Activated gamma-delta T cell (primary cell): ENCODE data around the gene SARDH.

Experiments
- DNase-seq: peaks from one replicate; lab custom pipeline; 2025; lab: John Stamatoyannopoulos, UW

The SARDH gene

DNA sequence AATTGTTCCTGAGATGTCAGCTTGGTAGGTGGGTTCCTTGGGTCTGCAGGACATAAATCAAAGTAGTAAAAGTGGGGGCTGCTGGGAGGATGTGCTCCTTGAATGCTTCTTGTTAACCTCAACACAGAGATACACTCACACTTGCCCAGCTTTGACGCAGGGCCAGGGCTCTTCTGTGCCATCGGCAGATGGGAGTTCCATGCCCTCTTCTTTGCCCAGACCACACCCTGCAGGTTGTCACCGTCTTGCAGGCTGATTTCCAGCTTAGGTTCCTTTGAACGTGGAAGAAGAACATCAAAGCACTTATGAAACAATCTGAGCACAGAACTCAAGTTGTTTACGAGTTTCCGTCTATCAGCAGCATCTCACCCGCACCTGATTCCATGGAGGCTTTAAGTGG is 91.0 kb downstream of the SARDH start:
- no peak for DNase-seq

DNA sequence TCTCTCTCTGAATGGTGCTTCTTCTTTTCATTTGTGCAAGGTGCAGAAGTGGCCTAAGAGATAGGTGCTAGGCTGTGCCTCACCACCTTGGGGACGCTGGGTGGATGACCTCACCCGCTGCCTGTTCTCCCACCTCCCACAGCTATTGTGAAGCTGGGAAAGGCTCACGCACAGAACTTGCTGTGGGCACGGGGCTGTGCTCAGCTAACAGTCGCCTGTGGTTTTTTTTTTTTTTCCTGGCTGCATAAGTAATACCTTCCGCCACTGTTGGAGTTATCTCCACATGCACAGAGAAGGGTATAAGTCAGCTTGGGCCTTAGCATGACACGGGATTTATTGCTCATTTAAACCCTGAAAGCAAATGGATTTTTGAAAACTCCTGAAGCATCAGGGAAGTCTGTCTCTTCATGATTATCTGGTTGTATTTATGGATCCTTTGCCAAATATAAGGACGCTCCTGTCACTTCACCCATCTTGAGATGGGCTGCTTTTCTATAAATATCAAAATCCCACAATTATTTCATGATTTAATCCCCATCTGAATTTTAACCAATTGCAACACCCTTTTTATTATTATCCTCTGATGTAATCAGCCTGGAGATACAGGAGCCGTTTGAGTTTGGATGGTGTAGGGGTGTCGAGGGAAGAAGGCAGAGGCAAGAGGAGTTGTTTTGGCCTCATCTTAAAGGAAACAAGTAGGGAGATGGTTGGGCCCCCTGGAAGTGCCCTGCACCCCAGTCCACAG is 93.0 kb downstream of the SARDH start:
- no peak for DNase-seq

DNA sequence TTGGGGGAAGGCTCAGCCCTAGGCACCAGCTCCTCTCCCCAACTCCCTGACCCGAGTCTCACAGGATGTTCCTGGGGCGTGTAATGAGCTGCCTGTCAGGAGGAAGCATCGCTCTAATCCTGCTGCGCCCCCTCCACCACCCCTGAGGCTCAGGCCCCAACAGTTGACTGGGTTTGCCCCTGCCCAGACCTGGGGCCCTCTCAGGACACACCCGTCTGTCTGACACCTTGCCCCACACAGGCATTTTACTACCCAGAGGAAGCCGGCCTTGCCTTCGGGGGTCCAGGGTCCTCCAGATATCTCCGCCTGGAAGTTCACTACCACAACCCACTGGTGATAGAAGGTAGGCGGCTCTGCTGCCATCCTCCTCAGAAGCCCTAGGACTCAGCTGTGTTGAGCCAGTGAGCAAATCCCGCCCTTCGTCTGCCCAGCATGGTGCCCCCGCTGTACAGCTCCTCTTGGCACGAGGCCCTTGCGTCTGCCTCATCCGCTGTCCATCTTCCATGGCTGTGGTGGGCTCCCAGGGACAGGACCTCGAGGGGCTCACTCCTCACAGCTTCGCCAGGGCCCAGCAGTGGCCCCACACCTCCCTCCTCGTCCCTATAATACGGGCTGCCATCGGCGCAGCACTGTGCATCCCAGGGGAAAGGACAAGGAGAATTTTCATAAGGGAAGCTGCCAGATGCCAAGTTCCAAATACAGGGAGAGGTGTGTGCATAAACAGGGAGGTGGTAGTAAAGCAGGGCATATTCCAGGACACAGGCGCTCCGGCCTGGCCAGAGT is 94.0 kb downstream of the SARDH start:
- no peak for DNase-seq

DNA sequence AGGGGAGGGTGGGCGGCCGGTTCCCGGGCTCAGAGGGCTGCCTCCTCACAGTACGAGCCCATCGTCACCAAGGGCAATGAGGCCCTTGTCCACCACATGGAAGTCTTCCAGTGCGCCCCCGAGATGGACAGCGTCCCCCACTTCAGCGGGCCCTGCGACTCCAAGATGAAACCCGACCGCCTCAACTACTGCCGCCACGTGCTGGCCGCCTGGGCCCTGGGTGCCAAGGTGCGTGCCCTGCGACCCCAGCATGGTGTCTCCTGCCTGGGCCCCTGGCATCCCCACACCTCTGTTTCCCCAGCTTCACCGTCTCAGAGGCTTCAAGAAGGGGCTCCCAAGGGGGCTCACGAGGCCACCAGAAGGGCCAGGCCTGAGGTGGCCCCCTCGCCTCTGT is 94.8 kb downstream of the SARDH start:
- no peak for DNase-seq

DNA sequence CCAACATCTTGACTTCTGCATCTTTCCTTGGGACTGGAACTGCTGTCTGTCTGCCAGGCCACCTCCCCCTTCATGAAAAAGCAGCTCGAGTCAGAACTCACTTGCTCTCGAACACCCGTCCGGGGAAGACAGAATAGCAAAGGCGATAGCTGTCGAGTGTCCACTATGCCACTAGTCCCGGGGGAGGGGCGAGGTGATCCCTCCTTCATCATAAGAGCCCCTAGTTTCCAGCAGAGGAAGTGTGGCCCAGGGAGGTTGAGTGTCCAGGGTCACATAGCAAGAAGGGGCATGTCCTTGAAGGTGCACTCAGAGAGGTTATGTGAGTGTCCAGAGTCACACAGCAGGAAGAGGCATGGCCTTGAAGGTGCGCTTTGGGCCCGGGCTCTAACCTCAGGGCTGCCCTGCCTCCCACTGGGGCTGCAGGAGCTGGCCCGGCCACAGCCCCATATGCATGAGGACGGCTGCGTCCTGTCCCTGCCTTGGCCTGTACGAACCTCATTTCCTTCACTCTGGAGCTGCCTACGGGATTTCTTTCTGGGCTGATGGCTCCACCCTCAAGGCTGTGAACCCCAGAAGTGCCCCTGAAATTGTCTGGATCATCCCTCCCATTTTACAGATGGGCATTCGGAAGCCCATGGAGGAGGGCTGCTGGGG is 95.3 kb downstream of the SARDH start:
- DNase-seq: no peak

DNA sequence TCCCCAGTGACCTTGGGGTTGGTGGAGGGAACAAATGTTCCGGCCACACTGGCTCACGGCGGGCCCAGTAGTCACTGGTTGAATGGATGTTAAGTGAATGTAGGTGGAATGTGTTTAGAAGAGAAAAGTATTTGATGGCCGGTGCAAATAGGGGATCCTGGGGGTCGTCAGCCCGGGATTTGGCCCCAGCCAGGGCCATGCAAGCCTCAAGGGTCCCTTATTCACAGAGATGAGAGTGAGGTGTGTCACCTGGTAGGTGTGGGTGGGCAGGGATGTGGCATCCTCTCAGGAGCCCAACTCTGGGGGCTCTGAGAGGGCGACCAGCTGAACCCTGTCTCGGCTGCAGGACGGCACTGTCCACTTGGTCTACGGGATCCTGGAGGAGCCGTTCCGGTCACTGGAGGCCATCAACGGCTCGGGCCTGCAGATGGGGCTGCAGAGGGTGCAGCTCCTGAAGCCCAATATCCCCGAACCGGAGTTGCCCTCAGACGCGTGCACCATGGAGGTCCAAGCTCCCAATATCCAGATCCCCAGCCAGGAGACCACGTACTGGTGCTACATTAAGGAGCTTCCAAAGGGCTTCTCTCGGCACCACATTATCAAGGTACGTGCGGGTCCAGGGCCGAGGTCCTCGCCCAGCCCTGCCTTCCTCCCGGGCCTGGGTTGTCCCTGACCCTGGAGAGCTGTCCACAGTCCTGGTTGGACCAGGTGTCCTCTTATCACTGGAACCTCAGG is 96.1 kb downstream of the SARDH start:
- no peak for DNase-seq

DNA sequence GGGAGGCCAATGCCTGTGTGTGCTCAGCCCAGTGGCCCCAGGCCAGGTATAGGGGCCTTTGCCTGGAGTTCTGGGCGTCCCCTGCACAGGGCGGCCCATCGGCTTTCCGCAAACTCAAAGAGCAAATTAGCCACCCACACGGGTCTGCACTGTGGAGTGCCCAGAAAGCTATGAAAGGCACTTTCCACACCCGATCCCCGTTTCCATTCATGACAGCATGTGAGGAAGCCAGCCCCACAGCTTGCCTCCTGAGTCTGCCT is 96.8 kb downstream of the SARDH start:
- no peak for DNase-seq

DNA sequence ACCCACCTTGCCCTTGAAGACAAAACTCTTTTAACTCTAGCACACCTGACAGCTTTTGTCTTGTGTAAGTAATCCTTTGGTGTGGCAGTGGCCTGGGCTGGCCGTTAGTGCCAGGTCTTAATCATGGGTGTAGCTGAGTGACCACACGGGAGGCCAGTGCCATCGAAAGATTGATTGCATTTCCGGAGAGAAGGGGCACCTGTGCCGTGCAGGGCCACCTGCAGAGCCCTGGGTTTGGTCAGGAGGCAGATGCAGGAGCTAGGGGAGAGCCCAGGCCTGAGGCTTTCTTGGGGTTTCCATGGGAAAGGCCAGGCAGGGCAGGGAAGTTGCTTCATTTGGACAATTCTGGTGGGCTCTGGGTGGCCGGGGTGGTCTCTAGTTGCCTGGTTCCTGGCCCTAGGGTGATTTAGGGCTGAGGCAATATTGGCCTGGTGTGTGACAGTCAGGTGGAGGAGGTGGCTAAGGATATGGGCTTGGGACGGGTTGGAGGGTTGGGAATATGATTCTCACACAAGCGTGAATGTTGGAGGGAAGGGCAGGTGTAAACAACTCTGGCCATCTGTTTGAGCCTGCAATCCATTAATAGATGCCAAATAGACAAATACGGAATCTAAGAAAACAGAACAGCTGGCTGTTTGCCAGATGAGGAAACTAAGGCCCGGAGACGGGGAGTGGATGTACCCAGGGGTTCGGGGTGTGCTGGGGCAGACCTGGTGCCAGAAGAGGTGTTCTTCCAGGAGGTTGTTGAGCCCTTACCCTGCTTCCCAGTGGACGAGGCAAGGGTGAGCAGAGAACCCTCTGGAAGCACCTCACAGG is 97.4 kb downstream of the SARDH start:
- no peak for DNase-seq

DNA sequence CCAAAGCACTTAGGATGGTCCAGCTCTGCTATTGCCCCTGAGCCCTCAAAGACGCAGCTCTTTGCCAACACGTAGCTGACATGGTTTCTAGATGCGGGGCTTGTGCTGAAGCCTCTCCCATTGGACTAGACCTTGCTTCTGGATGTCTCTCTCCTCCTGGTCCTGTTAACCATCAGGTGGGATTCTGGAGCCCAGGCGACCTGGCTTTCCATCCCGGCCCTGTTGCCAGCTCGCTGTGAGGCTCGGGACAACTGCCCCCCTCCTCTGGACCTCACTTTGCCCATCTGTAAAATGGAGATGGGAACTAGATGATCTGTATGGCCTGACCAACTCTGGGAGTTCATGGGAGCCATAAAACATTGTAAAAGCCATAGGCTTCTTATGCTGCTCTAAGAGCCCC is 98.0 kb downstream of the SARDH start:
- DNase-seq: no peak

DNA sequence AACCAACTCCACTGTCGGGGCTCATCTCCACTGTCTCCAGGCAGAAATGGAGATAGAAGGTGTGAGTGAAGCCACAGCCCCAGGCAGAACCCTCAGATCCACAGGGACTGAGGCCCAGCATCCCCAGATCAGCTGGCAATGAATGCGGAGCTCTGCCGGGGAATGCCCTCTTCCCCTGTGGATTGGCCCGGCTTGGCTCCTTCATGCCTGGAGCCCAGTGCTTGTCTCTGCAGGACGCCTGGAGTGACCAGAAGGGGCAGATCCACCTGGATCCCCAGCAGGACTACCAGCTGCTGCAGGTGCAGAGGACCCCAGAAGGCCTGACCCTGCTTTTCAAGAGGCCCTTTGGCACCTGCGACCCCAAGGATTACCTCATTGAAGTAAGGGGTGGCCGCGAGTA is 98.5 kb downstream of the SARDH start:
- DNase-seq: no peak

DNA sequence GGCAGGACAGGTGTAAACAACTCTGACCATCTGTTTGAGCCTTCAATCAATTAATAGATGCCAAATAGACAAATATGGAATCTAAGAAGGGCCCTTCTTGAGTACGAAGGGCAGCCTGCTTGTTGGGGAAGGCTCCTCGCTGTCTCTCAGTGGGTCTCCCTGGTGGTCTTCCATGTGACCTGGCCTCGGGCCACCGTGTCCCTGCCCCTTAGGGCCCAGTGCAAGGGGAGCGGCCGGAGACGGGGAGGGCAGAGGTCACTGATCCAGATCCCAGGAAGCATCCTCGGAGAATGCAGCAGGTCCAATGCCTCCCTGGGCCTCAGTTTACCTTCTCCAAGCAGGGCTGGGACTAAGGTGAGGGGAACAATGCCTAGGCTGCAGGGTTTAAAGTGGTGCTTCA is 99.4 kb downstream of the SARDH start:
- no peak for DNase-seq

DNA sequence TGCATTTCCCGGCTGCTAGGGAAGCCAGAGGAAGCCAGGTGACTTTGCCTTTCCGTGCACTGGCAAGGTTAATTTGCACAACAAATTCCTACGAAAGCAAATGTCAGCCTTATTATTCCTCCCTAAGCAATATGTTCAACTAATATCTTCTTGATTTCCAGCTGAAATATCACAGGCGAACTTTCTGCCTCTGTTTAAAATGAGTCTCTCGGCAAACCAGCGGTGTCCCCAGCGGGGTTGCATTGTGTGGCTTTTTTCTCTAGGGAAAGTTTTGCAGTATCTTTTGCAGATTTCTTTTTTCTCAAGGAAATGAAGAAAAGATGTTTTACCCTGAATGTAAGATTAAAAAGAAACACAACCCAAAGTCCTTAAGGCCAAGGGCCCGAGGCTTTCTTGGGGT is 100.1 kb downstream of the SARDH start:
- DNase-seq: no peak

DNA sequence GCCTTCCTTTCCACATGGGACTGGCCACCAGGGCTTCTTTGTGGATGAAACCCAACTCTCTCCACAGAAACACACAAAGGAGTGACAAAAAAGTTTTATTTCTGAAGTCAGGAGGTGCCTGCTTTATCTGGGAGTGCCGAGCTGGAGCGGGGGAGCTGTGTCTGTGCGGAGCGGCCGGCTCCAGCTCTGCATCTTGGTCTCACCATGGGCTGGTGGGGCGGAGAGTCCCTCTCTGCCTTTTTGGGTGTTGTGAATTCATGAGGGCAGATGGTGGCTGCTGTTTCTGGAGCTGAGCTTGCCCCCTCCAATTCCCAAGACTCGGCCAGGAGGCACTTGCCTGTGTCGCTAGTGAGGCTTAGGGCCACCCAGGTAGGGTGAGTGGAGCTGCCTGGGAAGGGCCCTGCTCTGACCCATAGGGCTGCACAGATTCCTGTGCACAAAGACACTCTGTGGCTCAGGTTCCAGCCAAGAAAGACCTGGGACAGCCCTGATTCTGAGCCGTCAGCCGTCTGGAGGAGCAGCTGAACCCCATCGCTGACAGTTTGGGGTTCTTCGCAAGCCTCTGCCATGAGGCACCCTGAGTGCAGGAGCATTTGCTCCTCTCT is 100.6 kb downstream of the SARDH start:
- DNase-seq: no peak

DNA sequence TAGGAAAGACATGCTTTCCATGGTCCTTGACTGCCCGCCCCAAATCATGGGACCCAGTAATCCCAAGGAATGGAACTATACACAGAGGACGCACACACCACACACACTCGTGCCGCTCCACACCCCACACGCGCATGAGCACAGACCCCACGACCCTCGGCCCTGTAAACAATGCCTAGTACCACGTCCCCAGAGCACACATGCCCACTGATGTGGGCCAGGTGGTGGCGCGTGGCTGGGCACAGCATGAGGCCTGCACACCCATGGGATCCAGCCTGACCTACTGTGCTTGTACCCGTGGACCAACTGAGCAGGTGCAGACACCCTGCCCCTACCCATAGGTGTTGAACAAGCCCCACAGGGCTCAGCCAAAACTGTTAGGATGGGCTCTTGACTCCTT is 101.2 kb downstream of the SARDH start:
- DNase-seq: no peak

DNA sequence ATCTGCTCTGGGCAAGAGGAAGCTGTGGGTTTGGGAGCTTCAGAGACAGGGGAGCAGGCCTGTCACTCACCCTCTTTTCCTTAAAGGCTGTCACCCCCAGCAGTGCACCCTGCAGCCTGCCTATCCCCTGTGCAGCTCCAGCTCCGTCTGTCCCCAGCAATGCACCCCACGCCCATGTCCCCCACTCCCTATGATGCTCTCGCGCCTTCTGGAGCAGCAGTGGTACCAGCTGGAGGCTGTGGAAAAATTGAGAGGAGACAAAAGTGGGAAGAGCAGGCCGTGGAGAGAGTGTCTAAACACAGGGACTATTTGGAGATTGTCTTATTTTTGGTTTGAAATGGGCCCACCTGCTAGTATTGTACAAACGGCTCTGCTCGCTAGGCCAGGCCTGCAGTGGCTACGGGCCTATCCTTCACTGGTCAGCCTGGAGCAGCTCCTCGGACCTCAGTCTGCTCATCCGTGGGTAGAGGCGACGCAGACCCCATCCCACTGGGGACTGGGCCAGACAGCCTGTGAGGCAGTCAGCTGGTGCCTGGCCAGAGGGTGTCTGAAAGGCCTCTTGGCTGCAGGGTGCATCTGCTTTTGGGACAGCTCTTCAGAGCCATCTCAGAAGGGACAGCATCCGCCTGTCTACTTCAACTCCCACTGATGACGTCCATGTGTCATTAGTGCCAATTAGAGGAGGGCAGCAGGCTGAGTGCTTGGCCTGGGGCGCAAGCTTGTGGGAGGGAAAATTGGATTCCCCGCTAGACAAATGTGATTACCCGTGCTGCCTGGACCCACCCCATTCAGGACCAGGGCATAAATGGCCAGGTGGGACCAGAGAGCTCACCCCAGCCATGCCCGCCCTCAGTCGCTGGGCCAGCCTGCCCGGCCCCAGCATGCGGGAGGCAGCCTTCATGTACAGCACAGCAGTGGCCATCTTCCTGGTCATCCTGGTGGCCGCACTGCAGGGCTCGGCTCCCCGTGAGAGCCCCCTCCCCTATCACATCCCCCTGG is 102.3 kb downstream of the SARDH start, which contains the start of gene DBH:
DBH (plus strand) TSS at position 831 of the 999 bp plus-strand sequence; CDS start at position 840, 9 bp downstream.
- DNase-seq: no peak

DNA sequence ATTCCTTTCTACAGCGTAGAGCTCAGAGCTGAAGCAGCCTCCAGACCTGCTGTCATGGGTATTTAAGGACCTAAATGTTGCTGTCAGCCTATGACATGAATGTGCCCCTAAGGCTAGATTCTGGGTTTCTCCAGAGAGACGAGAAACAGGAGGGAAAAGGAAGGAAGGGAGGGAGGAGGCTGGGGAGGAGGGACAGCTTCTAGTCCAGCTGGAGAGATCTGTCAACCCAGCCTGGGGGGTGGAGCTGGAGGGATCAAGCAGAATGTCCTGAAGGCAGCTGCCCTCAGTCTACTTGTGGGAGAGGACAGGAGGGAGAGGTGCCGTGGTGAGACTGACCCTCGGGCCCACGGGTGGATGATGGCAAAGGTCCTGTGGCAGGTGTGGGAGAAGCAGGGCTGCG is 103.1 kb downstream of the SARDH start:
- DNase-seq: no peak

DNA sequence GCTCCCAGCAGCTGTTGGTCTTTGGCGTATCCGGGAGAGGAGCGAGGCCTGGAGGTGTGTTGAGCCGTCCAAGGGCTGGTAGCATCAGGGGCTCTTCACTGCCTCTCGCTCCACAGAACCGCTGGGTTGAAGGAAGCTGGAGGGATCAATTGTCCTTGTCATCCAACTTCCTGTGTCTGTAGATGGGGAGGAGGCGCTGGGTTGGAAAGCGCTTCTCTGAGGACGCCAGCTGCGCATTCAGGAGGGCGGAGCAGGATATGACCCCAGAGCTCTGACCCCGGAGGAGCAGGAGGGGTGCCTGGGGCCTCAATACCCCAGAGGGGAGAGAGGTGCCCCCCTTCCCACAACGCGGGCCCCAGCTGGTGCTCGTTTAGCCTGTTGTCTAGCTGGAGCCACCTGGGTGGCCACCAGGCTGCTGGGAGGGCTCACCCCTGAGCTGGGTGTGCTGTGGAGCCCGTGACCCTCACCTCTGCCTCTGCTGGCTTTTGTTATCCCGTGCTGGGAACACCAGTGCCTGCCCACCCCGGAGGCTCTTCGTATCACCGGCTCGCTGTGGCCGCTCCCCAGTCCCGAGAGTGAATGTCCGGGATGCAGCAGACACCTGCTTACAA is 104.0 kb downstream of the SARDH start:
- no peak for DNase-seq

DNA sequence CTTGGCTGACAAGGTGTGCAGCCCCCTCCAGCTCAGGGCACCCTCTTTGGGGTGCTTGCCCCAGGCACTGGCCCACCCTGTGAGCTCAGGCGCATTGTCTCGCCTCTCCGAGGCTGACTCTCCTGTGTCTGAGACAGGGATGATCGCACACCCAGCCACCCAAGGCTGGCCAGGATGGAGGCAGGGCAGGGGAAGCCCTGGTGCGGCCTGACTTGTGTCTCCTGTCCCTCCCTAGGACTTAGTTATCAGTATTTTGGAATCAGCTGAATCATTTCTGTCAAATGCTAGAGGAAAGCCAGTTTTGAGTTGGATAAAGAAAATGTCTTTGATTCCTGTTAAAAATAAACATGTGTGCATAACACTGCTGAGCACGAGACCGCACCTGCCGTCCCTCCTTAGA is 104.5 kb downstream of the SARDH start:
- no peak for DNase-seq
